ENCODE data around the gene HK2. TPM values are rescaled to one million over a fixed set of nuclear protein-coding genes. Genes with fewer than 3 reads are reported as not detected.
"Not testable (repeated sequence)": the region's sequence is repeated elsewhere in the genome, so short reads cannot be mapped to it uniquely, and the experiment has no call there.

Gene HK2
- total RNA-seq, 1 donor from 2014 or later = 23.2 TPM

DNA sequence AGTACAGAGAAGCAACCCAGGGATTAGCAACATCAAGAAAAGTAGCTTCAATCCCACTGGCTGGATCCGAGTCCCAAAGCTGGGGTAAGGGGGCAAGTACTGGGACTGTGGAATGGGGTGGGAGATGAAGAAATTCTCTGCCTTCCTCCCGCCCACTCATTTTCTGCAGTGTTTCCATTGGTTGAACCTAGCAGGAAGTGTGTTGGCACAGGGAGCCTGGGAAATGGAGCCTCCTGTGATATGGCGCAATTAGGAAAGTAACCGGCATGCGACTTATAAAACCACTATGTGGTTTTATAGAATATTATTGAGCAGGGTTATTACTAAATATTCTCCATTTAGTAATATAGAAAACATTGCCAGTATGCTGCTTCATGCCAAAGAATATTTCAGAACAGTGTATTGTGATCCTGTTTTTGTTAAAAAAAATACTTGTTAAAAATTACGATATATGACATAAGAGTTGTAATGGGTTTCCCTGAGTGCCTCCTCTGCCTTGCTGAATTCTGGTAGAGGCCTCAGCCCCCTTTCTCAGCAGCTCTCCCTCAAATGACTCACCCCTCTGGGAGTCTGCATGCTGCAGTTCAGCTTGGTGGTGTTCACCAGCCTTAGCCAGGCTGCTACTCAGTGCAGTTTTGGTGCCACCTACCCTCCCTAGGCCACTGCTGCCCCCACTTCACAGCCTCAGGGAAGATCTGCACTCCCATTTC is 60.5 kb downstream of the HK2 start:
- H3K9me3 Mint-ChIP-seq (ENCODE audit: unreplicated experiment) = no peaks in the 10 kb centered on the region
- no peaks in the 10 kb centered on the region for H3K4me1 Mint-ChIP-seq (ENCODE audit: unreplicated experiment)
- H3K27ac Mint-ChIP-seq (ENCODE audit: unreplicated experiment) = no peak overlapping the region
- no peak overlapping the region for H3K4me3 Mint-ChIP-seq (ENCODE audit: unreplicated experiment)
- H3K36me3 Mint-ChIP-seq (ENCODE audit: low read depth, unreplicated experiment) = peaks cover 29% of the 10 kb centered on the region
- no peaks in the 10 kb centered on the region for H3K27me3 Mint-ChIP-seq (ENCODE audit: unreplicated experiment)
- no peak for DNase-seq (ENCODE audit: low spot score)
- TF ChIP-seq, protein P1, sequence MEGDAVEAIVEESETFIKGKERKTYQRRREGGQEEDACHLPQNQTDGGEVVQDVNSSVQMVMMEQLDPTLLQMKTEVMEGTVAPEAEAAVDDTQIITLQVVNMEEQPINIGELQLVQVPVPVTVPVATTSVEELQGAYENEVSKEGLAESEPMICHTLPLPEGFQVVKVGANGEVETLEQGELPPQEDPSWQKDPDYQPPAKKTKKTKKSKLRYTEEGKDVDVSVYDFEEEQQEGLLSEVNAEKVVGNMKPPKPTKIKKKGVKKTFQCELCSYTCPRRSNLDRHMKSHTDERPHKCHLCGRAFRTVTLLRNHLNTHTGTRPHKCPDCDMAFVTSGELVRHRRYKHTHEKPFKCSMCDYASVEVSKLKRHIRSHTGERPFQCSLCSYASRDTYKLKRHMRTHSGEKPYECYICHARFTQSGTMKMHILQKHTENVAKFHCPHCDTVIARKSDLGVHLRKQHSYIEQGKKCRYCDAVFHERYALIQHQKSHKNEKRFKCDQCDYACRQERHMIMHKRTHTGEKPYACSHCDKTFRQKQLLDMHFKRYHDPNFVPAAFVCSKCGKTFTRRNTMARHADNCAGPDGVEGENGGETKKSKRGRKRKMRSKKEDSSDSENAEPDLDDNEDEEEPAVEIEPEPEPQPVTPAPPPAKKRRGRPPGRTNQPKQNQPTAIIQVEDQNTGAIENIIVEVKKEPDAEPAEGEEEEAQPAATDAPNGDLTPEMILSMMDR (IDR thresholded peaks at IDR 0.05; ENCODE audit: unreplicated experiment) = no peak

DNA sequence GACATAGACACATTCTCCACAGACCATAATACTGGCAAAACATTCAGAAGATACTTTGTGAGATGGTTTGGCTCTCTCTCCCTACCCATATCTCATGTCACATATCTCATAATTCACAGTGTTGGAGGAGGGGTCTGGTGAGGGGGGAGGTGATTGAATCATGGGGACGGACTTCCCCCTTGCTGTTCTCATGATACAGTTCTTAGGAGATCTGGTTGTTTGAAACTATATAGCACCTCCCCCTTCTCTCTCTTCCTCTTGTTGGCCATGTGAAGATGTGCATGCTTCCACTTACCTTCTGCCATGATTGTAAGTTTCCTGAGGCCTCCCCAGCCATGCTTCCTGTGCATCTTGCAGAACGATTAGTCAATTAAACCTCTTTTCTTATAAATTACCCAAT is 61.1 kb downstream of the HK2 start:
- DNase-seq (ENCODE audit: low spot score) = no peak
- H3K4me1 Mint-ChIP-seq (ENCODE audit: unreplicated experiment) = no peaks in the 10 kb centered on the region
- no peaks in the 10 kb centered on the region for H3K27me3 Mint-ChIP-seq (ENCODE audit: unreplicated experiment)
- no peak overlapping the region for H3K27ac Mint-ChIP-seq (ENCODE audit: unreplicated experiment)
- TF ChIP-seq, protein P1 (IDR thresholded peaks at IDR 0.05; ENCODE audit: unreplicated experiment) = no peak
- H3K9me3 Mint-ChIP-seq (ENCODE audit: unreplicated experiment) = no peaks in the 10 kb centered on the region
- H3K4me3 Mint-ChIP-seq (ENCODE audit: unreplicated experiment) = no peak overlapping the region
- H3K36me3 Mint-ChIP-seq (ENCODE audit: low read depth, unreplicated experiment) = peaks cover 24% of the 10 kb centered on the region

DNA sequence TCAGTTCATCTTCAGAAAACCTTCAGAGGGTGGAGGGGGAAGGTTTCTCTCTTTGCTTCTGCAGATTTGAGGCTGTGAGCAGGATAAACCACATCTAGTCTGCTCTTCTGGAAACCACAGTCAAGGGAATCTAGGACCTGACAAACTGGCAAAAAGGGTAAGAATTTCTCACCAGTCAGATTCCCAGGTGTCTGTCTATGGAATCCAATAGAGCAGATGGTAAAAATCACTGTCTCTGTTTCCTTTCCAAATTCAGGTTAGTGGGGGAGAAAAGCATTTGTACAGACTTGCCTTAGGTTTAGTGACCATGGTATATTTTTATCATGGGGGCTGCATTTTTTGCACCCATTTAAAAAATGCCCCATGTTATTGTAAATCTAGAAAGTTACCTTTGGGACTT is 62.3 kb downstream of the HK2 start:
- no peak for DNase-seq (ENCODE audit: low spot score)
- Mint-ChIP-seq H3K36me3 (ENCODE audit: low read depth, unreplicated experiment) (peaks cover 11% of the 10 kb centered on the region), H3K4me3 (ENCODE audit: unreplicated experiment) (no peak overlapping the region), H3K9me3 (ENCODE audit: unreplicated experiment) (no peaks in the 10 kb centered on the region), H3K4me1 (ENCODE audit: unreplicated experiment) (no peaks in the 10 kb centered on the region), H3K27me3 (ENCODE audit: unreplicated experiment) (no peaks in the 10 kb centered on the region), H3K27ac (ENCODE audit: unreplicated experiment) (no peak overlapping the region)
- TF ChIP-seq, protein P1 (IDR thresholded peaks at IDR 0.05; ENCODE audit: unreplicated experiment) = no peak

DNA sequence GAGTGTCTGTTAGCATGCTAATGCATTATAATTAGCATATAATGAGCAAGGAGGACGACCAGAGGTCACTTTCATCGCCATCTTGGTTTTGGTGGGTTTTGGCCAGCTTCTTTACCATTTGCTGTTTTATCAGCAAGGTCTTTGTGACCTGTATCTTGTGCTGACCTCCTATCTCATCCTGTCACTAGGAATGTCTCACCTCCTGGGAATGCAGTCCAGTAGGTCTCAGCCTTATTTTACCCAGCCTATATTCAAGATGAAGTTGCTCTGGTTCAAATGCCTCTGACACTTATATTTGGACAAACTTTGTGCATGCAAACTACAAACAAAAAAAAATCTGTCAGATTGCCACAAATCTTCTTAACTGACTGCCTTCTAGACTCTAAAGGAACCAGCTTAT is 66.3 kb downstream of the HK2 start:
- not testable (repeated sequence) for H3K27ac Mint-ChIP-seq (ENCODE audit: unreplicated experiment); H3K9me3 Mint-ChIP-seq (ENCODE audit: unreplicated experiment); H3K4me1 Mint-ChIP-seq (ENCODE audit: unreplicated experiment); H3K27me3 Mint-ChIP-seq (ENCODE audit: unreplicated experiment); DNase-seq (ENCODE audit: low spot score); H3K36me3 Mint-ChIP-seq (ENCODE audit: low read depth, unreplicated experiment); H3K4me3 Mint-ChIP-seq (ENCODE audit: unreplicated experiment)

DNA sequence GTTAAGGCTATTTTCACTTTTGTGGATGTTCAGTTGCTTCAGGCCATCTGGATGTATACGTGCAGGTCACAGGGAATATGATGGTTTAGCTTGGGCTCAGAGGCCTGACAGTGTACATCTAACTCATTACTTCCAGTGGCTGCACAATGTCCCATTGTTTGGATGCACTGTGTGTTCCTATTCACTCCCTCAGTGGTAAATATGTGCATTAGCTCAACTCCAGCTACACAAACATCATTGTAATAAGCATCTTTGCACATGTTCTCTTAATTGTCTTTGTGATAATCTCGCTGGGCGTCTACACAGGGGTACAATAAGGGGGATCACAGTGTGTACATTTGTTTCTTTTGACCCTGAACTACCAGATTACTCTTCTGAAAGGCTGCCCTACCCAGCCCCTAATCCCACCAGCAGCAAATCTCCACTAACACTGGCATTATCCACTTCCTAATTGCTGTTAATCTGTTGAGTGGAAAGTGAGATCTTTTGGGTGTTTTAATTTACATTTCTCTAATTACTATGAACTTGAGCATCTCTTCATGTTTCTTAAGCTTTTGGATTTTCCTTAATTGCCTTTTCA is 68.4 kb downstream of the HK2 start:
- H3K27me3 Mint-ChIP-seq (ENCODE audit: unreplicated experiment) = no peaks in the 10 kb centered on the region
- no peak for DNase-seq (ENCODE audit: low spot score)
- no peak overlapping the region for H3K27ac Mint-ChIP-seq (ENCODE audit: unreplicated experiment)
- peaks cover 2% of the 10 kb centered on the region for H3K4me1 Mint-ChIP-seq (ENCODE audit: unreplicated experiment)
- H3K9me3 Mint-ChIP-seq (ENCODE audit: unreplicated experiment) = no peaks in the 10 kb centered on the region
- peaks cover 6% of the 10 kb centered on the region for H3K36me3 Mint-ChIP-seq (ENCODE audit: low read depth, unreplicated experiment)
- no peak overlapping the region for H3K4me3 Mint-ChIP-seq (ENCODE audit: unreplicated experiment)
- TF ChIP-seq, protein P1 (IDR thresholded peaks at IDR 0.05; ENCODE audit: unreplicated experiment) = no peak

All from endothelial cell (in vitro differentiated cells).